ENCODE results near the gene LPCAT1. TPM values are rescaled to one million over a fixed set of nuclear protein-coding genes. Genes with fewer than 3 reads are reported as not detected.

Gene LPCAT1
- total RNA-seq, 3 donors from 2014 or later (not counting 1 experiment from before 2014, with no cell fraction given), result 196 to 302 (median 252) TPM

- Mint-ChIP-seq H3K9me3 (no peaks in the 10 kb centered on the region), H3K27me3 (ENCODE audit: low read depth in 2 of 2) (no peaks in the 10 kb centered on the region), H3K36me3 (no peaks in the 10 kb centered on the region), H3K4me3 (peak overlapping the region; percentile 87), H3K27ac (peak overlapping the region; percentile 93 to 99), H3K4me1 (peaks cover 36 to 37% of the 10 kb centered on the region in 2 donors)
- ATAC-seq (no peak), DNase-seq (no peak)
- H3K27me3 ChIP-seq (ENCODE audit: control insufficient read depth, insufficient read depth, low read length), result no peaks in the 10 kb centered on the region
- TF ChIP-seq CTCF (IDR thresholded peaks at IDR 0.05), result no peak
- peaks cover 39% of the 10 kb centered on the region for H3K4me1 ChIP-seq (ENCODE audit: control insufficient read depth, insufficient read depth, low read length)
- no peaks in the 10 kb centered on the region for H3K36me3 ChIP-seq (ENCODE audit: control insufficient read depth, insufficient read depth, low read length)
- intact Hi-C loops (cut with micrococcal nuclease), result loop anchor here (2.0 to 10.0 kb wide), 4 partner anchors 19 to 163 kb away; no protein-coding TSS in a partner anchor
- peak overlapping the region; percentile 90 for H3K27ac ChIP-seq (ENCODE audit: low read length)
- H3K4me3 ChIP-seq (ENCODE audit: low read length), result no peak overlapping the region
- 94% methylated on average over 20 of the region's 20 CpGs for WGBS (ENCODE audit: insufficient coverage)
- H3K9me3 ChIP-seq (ENCODE audit: control insufficient read depth, insufficient read depth, low read length), result no peaks in the 10 kb centered on the region
Measured at GRCh38 chr5:1537603-1538154, 13.9 kb upstream of the LPCAT1 start.

DNA sequence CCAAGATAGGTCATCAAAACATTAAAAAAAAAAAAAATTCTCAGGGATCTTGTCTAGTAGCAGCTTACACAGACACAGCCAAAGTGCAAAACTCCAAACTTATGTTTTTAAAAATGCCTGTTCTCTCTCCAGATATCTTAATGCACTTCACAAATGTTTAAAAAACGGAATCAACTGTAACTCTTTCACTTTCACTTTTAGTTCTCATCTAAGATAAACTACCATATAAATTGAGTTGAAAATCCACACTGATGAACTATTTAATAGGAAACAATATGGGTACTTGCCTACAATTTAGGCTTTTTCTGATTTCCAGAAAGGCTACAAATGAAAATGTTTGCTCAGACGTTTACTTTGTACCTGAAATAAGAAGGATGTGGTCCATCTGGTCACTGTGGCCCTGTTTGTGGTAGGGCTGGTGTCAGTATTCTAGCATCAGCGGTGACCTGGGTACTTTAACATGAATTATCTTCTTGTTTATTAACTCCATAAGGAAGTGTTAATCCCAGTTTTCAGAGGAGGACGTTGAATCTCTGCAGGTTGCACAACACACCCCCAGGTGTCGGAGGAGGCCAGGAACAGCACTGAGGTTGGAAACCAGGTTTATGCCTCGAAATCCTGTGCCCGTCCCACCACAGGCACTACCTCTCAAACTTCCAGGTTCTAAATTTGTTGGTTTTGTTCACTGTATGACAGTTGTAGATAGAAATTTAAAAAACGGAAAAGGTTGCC, 13.3 kb upstream of the LPCAT1 start:
- no peaks in the 10 kb centered on the region for H3K36me3 Mint-ChIP-seq
- Histone ChIP-seq H3K4me1 (ENCODE audit: control insufficient read depth, insufficient read depth, low read length) (peaks cover 39% of the 10 kb centered on the region), H3K36me3 (ENCODE audit: control insufficient read depth, insufficient read depth, low read length) (no peaks in the 10 kb centered on the region), H3K9me3 (ENCODE audit: control insufficient read depth, insufficient read depth, low read length) (no peaks in the 10 kb centered on the region), H3K27me3 (ENCODE audit: control insufficient read depth, insufficient read depth, low read length) (no peaks in the 10 kb centered on the region), H3K27ac (ENCODE audit: low read length) (peak overlapping the region; percentile 90), H3K4me3 (ENCODE audit: low read length) (peak overlapping the region; percentile 29)
- H3K27ac Mint-ChIP-seq, result peak overlapping the region; percentile 93 to 99
- intact Hi-C loops (cut with micrococcal nuclease), result loop anchor here (2.0 to 10.0 kb wide), 4 partner anchors 18 to 162 kb away; no protein-coding TSS in a partner anchor
- peak overlapping the region; percentile 87 for H3K4me3 Mint-ChIP-seq
- peak in 1 of 2 donors; percentile 39 for DNase-seq
- peaks cover 36 to 37% of the 10 kb centered on the region in 2 donors for H3K4me1 Mint-ChIP-seq
- no peak for TF ChIP-seq CTCF (IDR thresholded peaks at IDR 0.05)
- H3K9me3 Mint-ChIP-seq, result no peaks in the 10 kb centered on the region
- H3K27me3 Mint-ChIP-seq (ENCODE audit: low read depth in 2 of 2), result no peaks in the 10 kb centered on the region
- ATAC-seq, result peak; percentile 10 to 42 (median 17)
- WGBS (ENCODE audit: insufficient coverage), result 42% methylated on average over 5 of the region's 8 CpGs

DNA sequence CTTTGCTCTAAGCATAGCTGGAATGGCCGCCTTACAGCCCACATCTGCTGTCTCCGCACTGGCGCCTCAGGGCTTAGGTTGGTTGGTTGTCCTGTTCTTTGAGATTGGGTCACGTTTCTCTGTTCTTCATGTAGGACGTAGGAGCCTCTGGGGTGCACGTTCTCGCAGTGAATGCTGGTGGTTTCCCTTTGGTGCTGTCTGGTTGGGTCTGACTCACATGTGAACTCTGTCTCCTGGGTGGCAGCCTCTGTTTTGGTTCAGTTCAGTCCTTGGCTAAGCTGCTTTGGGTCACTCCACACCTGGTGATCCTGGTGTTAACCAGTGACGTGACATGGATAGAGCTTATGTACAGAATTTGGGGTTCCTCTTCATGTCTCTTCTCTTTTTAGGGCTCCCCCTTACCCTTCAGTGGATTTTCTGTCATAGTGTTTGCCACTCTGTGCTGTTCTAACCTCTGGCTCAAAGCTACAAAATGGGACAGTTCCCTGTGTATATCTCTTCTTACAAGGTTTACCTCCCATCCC, 12.6 kb upstream of the LPCAT1 start:
- intact Hi-C loops (cut with micrococcal nuclease), result loop anchor here (2.0 to 10.0 kb wide), 4 partner anchors 18 to 162 kb away; no protein-coding TSS in a partner anchor

More for the DNA sequence above, 12.6 kb upstream of the LPCAT1 start:
- Histone ChIP-seq H3K27ac (ENCODE audit: low read length) (peak overlapping the region; percentile 90), H3K36me3 (ENCODE audit: control insufficient read depth, insufficient read depth, low read length) (no peaks in the 10 kb centered on the region), H3K9me3 (ENCODE audit: control insufficient read depth, insufficient read depth, low read length) (no peaks in the 10 kb centered on the region), H3K27me3 (ENCODE audit: control insufficient read depth, insufficient read depth, low read length) (no peaks in the 10 kb centered on the region), H3K4me1 (ENCODE audit: control insufficient read depth, insufficient read depth, low read length) (peaks cover 39% of the 10 kb centered on the region), H3K4me3 (ENCODE audit: low read length) (peak overlapping the region; percentile 29)
- Mint-ChIP-seq H3K27me3 (ENCODE audit: low read depth in 2 of 2) (no peaks in the 10 kb centered on the region), H3K4me1 (peaks cover 36 to 37% of the 10 kb centered on the region in 2 donors), H3K36me3 (no peaks in the 10 kb centered on the region), H3K9me3 (no peaks in the 10 kb centered on the region), H3K27ac (peak overlapping the region; percentile 93 to 99), H3K4me3 (peak overlapping the region; percentile 87)
- 26% methylated on average over 8 of the region's 8 CpGs for WGBS (ENCODE audit: insufficient coverage)
- DNase-seq (peak; percentile 64 to 91), ATAC-seq (peak; percentile 92 to 97 (median 95))
- no peak for TF ChIP-seq CTCF (IDR thresholded peaks at IDR 0.05)
